ENCODE measurements around the gene PGM1. TPM values are rescaled to one million over a fixed set of nuclear protein-coding genes. Genes with fewer than 3 reads are reported as not detected.

PGM1 gene
- polyA plus RNA-seq, 3 donors: 8.2 to 39.8 (median 28.7) TPM

GRCh38 chr1:63601912-63602311 lies 8.7 kb downstream of the PGM1 start:
- Histone ChIP-seq H3K9ac (ENCODE audit: insufficient read depth, low read length, poor library complexity, severe bottlenecking) (no peak overlapping the region), H3K27ac (ENCODE audit: low read depth in 1 of 2, low read length in 2 of 2) (no peak overlapping the region), H3K9me3 (replicated peaks in 1 of 2; ENCODE audit: control insufficient read depth in 1 of 2, insufficient read depth in 1 of 2, low read length in 2 of 2) (no peaks in the 10 kb centered on the region), H3K36me3 (replicated peaks in 1 of 2; ENCODE audit: control insufficient read depth in 1 of 2, insufficient read depth in 2 of 2, low read length in 2 of 2) (no peaks in the 10 kb centered on the region), H3K27me3 (ENCODE audit: control insufficient read depth in 2 of 2, insufficient read depth in 2 of 2, low read length in 2 of 2) (no peaks in the 10 kb centered on the region), H2AFZ (ENCODE audit: insufficient read depth, low read depth, low read length, poor library complexity, severe bottlenecking) (no peak overlapping the region), H3K4me3 (replicated peaks in 1 of 3; ENCODE audit: low read depth in 2 of 3, low read length in 3 of 3) (no peak overlapping the region), H3K4me2 (replicated peaks; ENCODE audit: extremely low read depth, low read length, poor library complexity, severe bottlenecking) (no peak overlapping the region), H4K20me1 (ENCODE audit: insufficient read depth, low read length) (no peaks in the 10 kb centered on the region), H3K79me2 (ENCODE audit: insufficient read depth, low read length) (peaks cover 21% of the 10 kb centered on the region), H3K4me1 (ENCODE audit: control insufficient read depth in 1 of 2, insufficient read depth in 2 of 2, low read length in 2 of 2) (no peaks in the 10 kb centered on the region)
- no CpG with 5 or more reads among the region's 1 CpG for WGBS (ENCODE audit: insufficient coverage)
- Mint-ChIP-seq H3K4me1 (peaks cover 15% of the 10 kb centered on the region), H3K27ac (no peak overlapping the region), H3K4me3 (no peak overlapping the region), H3K36me3 (peaks cover 8 to 9% of the 10 kb centered on the region in 2 donors), H3K9me3 (no peaks in the 10 kb centered on the region), H3K27me3 (ENCODE audit: low read depth in 3 of 3) (peaks cover 0 to under 1% (median 0%) of the 10 kb centered on the region in 3 donors)
- no peak for DNase-seq
- no peak for TF ChIP-seq CTCF (IDR thresholded peaks at IDR 0.05)
- intact Hi-C loops (cut with micrococcal nuclease): no loop called here

GRCh38 chr1:63602629-63603028 lies 9.4 kb downstream of the PGM1 start:
- 89% methylated on average over 5 of the region's 5 CpGs for WGBS (ENCODE audit: insufficient coverage)
- H3K27ac Mint-ChIP-seq: peak overlapping the region in 1 of 7 donors; percentile 28
- H3K27me3 Mint-ChIP-seq (ENCODE audit: low read depth in 3 of 3): peaks cover 0 to 1% (median 0%) of the 10 kb centered on the region in 3 donors
- no peak overlapping the region for H2AFZ ChIP-seq (ENCODE audit: insufficient read depth, low read depth, low read length, poor library complexity, severe bottlenecking)
- H3K4me3 ChIP-seq (replicated peaks in 1 of 3; ENCODE audit: low read depth in 2 of 3, low read length in 3 of 3): no peak overlapping the region
- H3K9ac ChIP-seq (ENCODE audit: insufficient read depth, low read length, poor library complexity, severe bottlenecking): no peak overlapping the region
- H4K20me1 ChIP-seq (ENCODE audit: insufficient read depth, low read length): no peaks in the 10 kb centered on the region
- H3K9me3 Mint-ChIP-seq: no peaks in the 10 kb centered on the region
- no peak overlapping the region for H3K27ac ChIP-seq (ENCODE audit: low read depth in 1 of 2, low read length in 2 of 2)
- no peaks in the 10 kb centered on the region for H3K9me3 ChIP-seq (replicated peaks in 1 of 2; ENCODE audit: control insufficient read depth in 1 of 2, insufficient read depth in 1 of 2, low read length in 2 of 2)
- H3K36me3 ChIP-seq (replicated peaks in 1 of 2; ENCODE audit: control insufficient read depth in 1 of 2, insufficient read depth in 2 of 2, low read length in 2 of 2): no peaks in the 10 kb centered on the region
- DNase-seq: no peak
- peaks cover 15% of the 10 kb centered on the region for H3K79me2 ChIP-seq (ENCODE audit: insufficient read depth, low read length)
- peaks cover 8% of the 10 kb centered on the region in 2 donors for H3K36me3 Mint-ChIP-seq
- H3K4me2 ChIP-seq (replicated peaks; ENCODE audit: extremely low read depth, low read length, poor library complexity, severe bottlenecking): no peak overlapping the region
- peaks cover 14% of the 10 kb centered on the region for H3K4me1 Mint-ChIP-seq
- H3K27me3 ChIP-seq (ENCODE audit: control insufficient read depth in 2 of 2, insufficient read depth in 2 of 2, low read length in 2 of 2): no peaks in the 10 kb centered on the region
- no peak overlapping the region for H3K4me3 Mint-ChIP-seq
- intact Hi-C loops (cut with micrococcal nuclease): no loop called here
- H3K4me1 ChIP-seq (ENCODE audit: control insufficient read depth in 1 of 2, insufficient read depth in 2 of 2, low read length in 2 of 2): no peaks in the 10 kb centered on the region
- TF ChIP-seq CTCF (IDR thresholded peaks at IDR 0.05): no peak

Data from CD14-positive monocyte (primary cell).